Stimulated activated CD8-positive, alpha-beta memory T cell treated with anti-CD3 and anti-CD28 coated beads, Interleukin-12 subunit alpha, Interleukin-12 subunit beta, amount 100 ng/mL, for 4 hours (primary cell): ENCODE data around the gene OR6C65.
"Not testable (repeated sequence)": the region's sequence is repeated elsewhere in the genome, so short reads cannot be mapped to it uniquely, and the experiment has no call there.

ENCODE experiments used
- DNase-seq: peaks from one replicate; pipeline ENCODE4 v3.0.0-alpha.2; 2020; ENCODE audit warnings: low read depth

OR6C65 gene

DNA sequence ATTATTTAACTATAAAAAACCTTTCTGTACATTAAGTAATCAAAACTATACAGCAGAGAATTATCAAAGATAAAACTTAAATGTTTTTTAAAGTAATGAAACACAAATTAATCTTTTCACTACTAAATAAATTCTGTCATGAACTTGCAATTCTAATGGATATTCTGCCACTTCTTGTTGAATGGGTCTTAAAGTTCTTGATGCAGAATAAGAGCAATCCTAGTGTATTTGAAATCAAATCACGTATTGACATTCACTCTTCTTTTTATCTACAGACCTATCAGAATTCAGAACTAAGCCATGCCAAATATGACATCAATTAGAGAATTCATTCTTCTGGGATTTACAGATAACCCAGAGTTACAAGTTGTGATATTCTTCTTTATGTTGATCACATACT is at the start of gene OR6C65:
Gene OR6C65 (plus strand): TSS at position 301 of the 400 bp plus-strand sequence. CDS start 0 bp downstream, at position 301.
- no peak for DNase-seq

DNA sequence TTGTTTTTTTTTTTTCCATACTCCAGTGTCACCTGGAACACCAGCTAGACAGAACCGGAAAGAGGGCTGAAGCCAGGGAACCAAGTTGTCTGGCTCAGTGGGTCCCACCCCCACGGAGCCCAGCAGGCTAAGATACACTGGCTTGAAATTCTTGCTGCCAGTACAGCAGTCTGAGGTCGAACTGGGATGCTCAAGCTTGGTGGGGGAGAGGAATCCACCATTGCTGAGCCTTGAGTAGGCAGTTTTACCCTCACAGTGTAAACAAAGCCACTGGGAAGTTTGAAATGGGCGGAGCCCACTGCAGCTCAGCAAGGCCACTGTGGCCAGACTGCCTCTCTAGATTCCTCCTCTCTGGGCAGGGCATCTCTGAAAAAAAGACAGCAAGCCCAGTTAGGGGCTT is 45.0 kb upstream of the OR6C65 start:
- not testable (repeated sequence) for DNase-seq

- DNase-seq = no peak
These were observed 37.7 kb upstream of the OR6C65 start, which contains the start of gene OR6C75 for GRCh38 chr12:55362675-55363074. OR6C75 (plus strand) TSS chr12:55362975; CDS start chr12:55365111, 2,136 bp downstream.

GRCh38 chr12:55365086-55365485 is 35.2 kb upstream of the OR6C65 start:
- no peak for DNase-seq

GRCh38 chr12:55372521-55372920 is 27.8 kb upstream of the OR6C65 start:
- no peak for DNase-seq

- no peak for DNase-seq
These were observed 14.4 kb upstream of the OR6C65 start for GRCh38 chr12:55385891-55386290.

DNA sequence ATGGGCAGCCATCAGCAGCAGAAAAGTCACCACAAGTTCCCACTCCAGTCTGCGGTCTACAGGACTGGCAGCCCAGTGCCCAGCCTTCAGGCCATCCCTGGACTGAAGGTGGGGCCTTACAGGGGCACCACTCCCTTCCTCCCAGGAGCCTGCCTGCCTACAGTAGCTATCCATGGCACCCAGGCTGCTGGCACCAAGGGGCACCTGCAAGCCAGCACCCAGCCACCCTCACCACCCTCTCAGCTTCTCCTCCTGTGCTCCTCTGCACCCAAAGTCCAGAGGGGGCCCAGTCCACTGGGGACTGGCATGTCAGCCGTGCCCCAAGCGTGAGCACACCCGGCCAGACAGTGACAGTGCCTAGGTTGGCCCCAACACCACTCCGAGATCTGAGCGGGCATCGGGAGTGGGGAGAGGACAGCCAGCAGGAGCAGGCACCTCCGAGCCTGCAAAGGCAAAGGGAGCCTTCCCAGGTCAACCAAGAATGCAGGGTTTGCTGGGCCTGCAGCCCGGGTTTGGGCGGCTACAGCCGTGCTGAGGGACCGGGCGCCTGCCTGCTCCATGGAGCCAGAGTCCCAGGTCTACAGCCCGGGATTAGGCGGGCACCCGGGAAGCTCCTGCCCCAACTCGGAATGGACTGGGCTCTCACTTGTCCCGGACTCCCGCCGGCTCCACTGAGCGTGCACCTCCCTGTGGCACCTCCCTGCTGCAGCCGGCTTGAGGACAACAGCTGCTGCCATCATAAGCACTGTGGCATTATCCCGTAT is 8.1 kb upstream of the OR6C65 start:
- no peak for DNase-seq

DNA sequence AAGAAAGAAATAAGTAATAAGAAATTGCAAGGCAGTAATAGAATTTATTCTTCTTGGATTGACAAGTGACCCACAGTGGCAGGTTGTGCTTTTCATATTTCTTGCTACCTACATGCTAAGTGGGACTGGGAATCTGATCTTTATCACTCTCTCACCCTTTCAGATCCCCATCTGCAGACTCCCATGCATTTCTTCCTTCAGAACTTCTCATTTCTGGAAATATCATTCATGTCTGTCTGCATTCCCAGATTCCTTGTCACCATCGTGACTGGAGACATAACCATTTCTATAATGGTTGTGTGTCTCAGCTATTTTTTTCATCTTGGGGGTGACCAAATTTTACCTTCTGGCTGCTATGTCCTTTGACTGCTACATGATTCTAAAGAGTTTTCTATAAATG is 4.0 kb upstream of the OR6C65 start:
- no peak for DNase-seq

GRCh38 chr12:55407866-55408265 is 7.5 kb downstream of the OR6C65 start:
- no peak for DNase-seq

DNA sequence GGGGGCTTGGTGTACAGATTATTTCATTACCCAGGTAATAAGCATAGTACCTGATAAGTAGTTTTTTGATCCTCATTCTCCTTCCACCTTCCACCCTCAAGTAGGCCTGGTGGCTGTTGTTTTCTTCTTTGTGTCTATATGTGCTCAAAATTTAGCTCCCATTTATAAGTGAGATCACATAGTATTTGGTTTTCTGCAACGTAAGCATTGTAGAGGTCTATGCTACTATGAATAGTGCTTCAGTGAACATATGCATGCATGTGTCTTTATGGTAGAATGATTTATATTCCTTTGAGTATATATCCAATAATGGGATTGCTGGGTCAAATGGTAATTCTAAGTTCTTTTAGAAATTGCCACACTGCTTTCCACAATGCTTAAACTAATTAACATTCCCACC is 8.8 kb downstream of the OR6C65 start:
- not testable (repeated sequence) for DNase-seq

GRCh38 chr12:55412138-55412537 is 11.8 kb downstream of the OR6C65 start:
- not testable (repeated sequence) for DNase-seq

DNA sequence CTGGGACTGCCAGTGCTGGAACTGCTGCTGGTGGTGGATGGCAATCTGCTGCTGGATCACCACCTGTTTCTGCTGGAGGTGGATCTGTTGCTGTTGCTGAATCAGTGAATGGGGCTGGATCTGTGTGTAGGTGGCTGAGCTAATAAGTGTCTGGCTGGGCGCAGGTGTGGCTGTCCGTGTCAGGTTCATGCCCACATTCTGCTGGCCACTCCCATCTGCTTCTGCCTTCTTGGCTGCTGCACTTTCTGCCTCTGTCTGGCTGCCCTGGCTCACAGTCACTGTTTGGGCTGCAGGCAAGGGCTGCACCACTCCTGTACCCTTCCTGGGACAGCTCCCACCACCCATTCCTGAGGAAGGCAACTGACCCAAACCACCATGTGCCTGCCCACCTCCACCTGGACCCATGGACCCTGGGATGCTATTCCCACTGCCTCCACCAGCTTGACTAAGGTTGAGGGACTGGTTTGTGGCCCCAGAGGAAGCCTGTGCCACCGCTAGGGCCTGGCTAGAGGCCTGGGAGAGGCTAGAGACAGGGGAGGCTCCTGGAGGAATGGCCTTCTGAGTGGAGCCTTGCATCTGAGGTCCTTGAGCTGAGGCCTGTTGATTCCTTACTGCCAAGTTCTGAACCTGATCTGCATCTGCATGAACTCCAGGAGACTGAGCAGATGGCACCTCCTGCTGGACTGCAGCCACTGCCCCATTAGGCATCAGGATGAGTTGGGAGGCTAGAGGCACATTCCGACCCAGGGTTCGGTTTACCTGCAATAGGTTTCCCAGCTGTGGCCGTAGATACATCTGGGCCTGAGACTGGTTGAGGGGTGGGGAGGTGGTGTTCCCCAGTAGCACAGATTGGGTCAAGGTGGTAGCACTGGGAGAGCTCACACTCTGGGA is 13.4 kb downstream of the OR6C65 start:
- DNase-seq = not testable (repeated sequence)

DNA sequence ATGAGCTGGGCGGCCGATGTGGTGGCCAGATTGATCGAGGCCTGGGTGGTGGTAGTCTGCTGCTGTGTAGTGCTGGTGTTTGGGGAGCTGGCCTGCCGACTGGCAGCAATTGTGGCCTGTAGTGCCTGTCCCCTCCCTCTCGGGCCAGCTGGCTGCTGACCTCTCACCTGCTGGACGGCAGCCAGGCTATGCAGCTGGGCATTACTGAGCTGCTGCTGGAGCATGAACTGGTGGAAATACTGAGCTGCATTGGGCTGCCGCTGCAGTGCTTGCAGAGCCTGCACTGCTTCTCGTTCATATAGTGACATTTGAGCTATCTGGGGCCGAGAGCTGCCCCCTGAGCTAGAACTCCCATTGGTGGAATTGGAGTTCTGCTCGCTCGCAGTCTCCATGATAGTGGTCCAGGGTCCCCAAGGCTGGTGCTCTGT is 14.1 kb downstream of the OR6C65 start:
- not testable (repeated sequence) for DNase-seq

GRCh38 chr12:55414889-55415288 is 14.6 kb downstream of the OR6C65 start:
- DNase-seq = not testable (repeated sequence)

GRCh38 chr12:55416961-55417360 is 16.6 kb downstream of the OR6C65 start:
- DNase-seq = no peak

DNA sequence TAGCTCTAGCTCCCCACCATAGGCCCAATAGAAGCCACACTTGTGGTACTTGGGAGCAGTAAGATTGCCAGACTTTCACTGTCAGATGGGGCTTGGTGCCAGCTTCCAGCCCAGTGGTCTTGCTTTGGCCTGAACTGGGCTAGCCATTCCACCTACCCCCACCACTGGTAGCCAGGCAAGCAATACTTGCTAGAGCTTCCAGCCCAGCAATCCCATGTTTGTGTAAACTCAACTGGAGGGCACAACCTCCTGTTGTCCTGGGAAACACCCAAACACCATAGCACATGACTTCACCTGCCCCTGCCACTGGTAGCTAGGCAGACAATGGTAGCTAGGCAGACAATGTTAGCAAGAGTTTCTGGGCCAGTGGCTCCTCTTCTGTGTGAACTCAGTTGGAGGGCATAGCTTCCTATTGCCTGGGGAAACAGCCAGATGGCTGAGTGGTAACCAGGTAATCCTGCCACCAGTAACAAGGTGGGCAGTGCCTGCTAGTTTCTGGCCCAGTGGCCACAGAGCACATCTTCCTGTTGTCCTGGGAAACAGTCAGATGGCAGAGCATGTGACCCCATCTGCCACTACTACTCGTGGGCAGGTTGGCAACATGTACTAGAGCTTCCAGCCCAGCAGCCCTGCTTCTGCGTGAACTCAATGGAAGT is 20.1 kb downstream of the OR6C65 start:
- no peak for DNase-seq

- DNase-seq = no peak
These were observed 25.6 kb downstream of the OR6C65 start, which contains the start of gene OR6C76 for GRCh38 chr12:55425954-55426353. OR6C76 (plus strand) TSS chr12:55426254; CDS start chr12:55426254, 0 bp downstream.

DNA sequence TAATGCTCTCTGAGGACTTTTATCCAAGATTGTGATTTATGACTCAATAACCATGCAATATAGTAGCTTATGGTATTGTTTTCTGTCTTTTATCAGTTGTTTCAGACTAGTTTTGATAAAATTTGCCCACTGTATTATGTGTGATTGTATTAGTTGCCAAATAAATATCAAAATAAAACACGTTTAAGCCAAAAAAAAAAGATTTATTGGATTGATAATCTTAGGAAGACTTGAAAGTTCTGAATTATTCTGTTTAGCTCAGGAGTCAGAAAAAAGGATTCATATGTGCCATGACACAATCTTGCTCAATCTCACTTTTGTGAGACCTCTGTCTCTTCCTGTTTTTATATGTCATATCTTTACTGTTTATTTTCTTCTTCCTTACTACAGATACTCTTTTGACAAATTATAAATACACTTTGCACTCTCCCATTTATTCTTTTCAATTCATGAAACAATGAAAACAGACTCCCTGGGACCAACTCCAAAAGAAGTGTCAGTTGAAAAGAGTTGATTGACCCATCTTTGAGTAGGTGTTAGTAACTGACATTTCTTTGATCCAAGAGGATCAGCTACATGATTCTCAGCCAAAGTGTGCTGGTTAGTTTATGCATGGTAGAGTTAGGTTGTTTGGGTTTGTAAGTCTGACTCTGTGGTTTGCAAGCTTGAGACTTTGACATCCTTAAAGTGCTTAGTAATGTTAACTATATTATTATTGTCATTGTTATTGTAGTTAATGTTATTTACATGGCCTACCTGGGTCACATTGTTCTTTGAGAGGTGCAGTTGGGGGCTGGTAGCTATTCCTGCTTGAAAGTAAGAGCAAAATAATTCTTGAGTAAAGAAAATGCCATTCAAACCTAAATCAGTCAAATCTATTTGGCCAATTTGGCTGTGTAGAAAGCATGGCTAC is 28.3 kb downstream of the OR6C65 start:
- no peak for DNase-seq

GRCh38 chr12:55441233-55441632 is 40.9 kb downstream of the OR6C65 start:
- DNase-seq = not testable (repeated sequence)

DNA sequence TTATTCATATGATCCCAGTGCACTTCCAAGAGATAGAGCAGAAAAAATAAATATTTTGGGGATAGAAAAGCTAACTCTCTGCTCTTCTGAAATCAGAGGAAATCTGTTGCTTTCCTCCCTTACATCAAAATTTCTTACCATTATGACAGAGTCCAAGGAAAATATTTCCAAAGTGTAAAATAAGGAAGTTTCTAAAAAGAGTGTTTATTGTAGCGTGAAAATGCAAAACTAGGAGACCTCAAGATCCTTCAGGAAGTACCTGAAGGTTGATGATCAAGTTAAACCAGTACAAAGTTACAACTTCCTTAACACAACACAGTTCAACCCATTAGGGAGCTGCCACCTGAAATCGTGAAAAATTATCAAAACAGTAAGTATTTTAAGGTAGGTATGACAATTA is 43.4 kb downstream of the OR6C65 start, which contains the start of gene OR6C2:
Gene OR6C2 (plus strand): TSS at position 301 of the 400 bp plus-strand sequence. CDS start 8,138 bp downstream, outside the sequence.
- no peak for DNase-seq

DNA sequence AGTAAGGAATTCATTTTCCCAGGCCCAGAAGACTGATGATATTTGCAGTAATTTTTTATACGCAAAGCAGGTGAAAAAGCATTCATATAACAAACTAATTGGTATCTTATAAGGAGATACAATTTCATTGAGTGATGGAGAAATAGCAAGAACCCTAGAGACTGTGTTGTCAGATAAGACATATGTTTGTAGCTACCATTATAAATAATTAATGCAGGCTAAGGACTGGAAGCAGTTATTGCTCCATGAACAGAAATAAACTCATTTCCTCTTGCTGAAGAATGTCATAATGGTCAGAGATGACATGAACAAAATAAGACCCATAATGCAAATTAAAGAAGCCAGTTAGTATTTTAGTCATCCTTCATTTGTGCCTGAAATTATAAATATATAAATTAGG is 45.0 kb downstream of the OR6C65 start:
- no peak for DNase-seq
